HG02623 (cell line): Measurements from ENCODE around the gene PDZRN3.
"Not testable (repeated sequence)": the region's sequence is repeated elsewhere in the genome, so short reads cannot be mapped to it uniquely, and the experiment has no call there.

ENCODE experiments used
- ATAC-seq: cut with Tn5 transposase; IDR thresholded peaks from one replicate; pipeline ENCODE4 v1.9.1; 2021; ENCODE audit warnings: moderate library complexity; ENCODE audit not compliant: unreplicated experiment

PDZRN3 gene

GRCh38 chr3:73592154-73593144, 32.3 kb downstream of the PDZRN3 start:
- ATAC-seq, result no peak

DNA sequence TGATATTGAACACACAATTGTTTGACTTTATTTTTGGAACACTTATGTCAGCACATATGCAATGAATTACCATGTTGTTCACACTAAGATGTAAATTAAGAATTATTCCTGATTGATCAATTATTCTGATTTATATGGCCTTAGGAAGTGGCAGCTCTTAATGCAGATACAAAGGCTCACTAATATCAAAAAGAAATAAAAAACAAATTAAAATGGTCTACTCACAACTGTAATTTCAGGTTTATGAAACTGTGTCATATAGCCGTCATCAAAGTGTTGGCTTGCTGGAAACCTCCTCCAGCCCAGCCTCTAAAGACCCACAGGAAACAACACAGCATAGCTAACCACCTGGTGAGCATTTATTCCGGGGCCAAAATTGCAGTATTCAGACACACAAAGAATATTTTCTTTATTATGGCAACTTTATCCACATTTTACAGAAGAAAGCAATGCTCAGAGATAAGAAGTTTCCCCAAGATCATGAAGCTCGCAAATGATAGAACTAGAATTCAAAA, 33.4 kb downstream of the PDZRN3 start:
- ATAC-seq, result no peak

DNA sequence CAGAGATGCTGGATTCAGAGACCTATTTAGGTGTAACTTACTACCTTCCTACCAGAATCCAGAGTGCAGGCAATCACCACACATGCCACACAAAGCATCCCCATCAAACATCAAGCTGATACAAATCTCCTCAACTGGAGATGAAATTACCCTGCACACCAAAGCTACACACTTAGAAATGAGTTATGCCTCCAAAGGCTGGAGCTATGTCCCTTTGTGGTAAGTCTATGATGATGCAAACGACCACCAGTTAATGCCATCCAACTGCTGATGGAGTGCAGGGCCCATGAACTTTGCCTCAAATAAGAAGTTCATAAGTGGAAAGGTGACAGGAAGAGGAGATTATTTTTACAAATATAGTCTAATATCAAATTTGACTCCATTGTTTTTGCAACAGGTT, 38.1 kb downstream of the PDZRN3 start:
- no peak for ATAC-seq

GRCh38 chr3:73586190-73586589, 38.6 kb downstream of the PDZRN3 start:
- no peak for ATAC-seq

GRCh38 chr3:73584873-73585272, 39.9 kb downstream of the PDZRN3 start:
- ATAC-seq, result no peak

GRCh38 chr3:73582535-73582934, 42.2 kb downstream of the PDZRN3 start:
- ATAC-seq, result no peak

DNA sequence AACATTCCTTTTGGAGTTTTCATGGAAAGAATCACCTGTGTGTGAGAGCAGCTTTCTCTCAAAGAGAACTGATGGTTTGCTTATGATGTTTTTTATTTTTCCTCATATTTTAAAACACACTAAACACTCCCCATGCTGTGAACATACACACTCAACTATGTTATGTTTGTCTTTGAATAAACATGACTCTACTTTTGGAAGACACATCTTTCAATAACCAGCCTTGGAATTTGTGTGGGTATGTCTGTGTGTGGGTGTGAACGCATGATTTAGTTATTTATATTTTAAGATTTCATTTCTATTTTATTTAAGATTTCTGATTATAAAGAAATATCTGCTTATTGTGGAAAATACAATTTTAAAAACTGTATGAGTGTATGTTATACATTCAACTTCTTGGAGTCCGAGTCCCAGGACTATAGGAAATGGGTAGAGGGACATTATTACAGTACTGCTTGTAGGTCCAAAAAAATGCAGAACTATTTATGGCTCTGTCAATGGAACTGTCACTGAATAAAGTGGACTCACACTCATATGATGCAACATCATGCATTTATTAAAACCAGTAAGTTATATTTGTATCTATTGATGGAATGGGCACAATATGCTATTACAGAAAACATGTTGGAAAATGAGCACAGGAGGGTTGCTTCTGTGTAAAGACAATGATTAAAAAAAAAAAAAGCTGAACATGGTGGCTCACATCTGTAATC, 43.5 kb downstream of the PDZRN3 start:
- ATAC-seq, result no peak

DNA sequence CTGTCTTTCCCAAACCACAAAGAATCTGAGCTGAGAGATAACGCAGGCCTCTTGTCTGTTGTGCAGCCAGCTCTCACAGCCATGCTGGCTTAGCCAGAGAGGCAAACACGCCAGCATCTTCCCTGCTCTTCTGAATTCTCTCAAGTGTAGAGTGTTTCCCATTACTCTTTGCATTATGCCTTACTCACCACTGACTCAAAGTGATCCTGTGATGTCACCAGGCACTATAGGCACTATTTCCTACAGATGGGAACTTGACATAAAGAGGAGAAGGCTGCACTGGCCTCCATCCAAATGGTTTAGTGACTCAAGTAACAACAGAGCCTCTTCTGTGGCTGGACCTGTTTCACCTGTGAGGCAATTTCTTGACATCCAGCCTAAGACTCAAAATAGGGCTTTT, 44.4 kb downstream of the PDZRN3 start:
- ATAC-seq, result no peak

DNA sequence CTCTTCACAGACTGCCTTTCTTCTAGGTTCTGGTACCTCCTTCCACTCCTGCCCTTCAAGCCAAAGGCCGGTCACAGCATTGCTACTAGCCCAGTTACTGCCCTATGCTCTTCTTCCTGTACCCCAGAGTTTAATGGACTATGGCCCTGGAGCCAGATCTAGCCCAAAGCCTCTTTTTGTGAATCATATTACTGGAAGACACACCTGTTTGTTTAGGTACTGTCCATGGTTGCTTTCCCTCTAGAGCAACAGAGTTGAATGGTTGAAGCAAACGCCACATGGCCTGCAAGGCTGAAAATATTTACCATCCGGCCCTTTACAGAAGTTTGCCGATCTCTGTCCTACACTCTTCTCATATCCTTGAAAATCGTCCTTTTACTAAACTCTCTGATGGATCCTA, 47.0 kb downstream of the PDZRN3 start:
- no peak for ATAC-seq

GRCh38 chr3:73576999-73577461, 47.7 kb downstream of the PDZRN3 start:
- ATAC-seq, result no peak

- ATAC-seq, result no peak
Observed at GRCh38 chr3:73575953-73576352, 48.8 kb downstream of the PDZRN3 start.

- no peak for ATAC-seq
Observed at GRCh38 chr3:73575519-73575918, 49.2 kb downstream of the PDZRN3 start.

GRCh38 chr3:73573204-73573603, 51.5 kb downstream of the PDZRN3 start:
- ATAC-seq, result no peak

DNA sequence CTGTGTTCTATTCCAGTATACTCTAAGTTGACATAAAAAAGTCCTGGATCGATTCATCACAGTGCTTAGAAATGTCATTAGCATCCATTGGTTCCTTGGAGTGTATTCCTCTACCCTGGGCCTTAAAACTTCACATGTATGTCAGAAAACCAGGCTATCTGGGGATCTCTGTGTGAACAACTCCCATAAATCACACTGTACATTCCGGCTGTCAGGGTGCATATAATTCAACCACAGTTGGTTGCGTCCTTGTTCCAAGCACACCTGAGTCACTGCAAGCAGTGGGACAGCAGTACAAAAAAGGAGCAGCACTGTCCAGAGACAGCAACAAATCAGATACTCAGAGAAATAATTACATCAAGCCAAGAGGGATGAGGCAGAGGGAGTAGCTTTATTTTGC, 52.4 kb downstream of the PDZRN3 start:
- no peak for ATAC-seq

DNA sequence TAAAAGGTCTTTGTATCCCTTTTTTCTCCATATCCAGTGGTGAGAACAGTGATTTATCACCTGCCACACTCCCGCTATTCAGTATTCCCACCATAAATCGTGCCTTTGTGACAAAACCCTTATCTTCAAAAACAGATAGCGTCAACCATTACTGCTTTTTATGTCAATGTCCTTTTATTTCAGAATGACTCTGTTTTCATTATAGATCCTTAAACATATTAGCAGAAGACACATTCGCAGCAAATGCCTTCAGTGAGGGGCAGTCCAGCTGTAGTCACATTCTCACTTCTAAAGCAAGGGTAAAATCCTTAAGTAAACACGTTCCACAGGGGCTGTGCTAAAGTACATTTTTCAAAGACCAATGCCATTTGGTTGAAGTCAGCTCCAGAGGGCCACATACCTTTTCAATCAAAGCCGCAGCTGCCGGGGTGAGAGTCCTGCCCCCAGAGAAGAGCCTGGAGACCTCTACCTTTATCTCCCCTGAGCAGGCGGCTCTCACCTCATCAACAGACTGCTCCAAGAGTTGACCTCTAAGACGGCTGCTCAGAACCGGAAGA, 53.4 kb downstream of the PDZRN3 start:
- ATAC-seq, result no peak

GRCh38 chr3:73569246-73569760, 55.4 kb downstream of the PDZRN3 start:
- no peak for ATAC-seq

DNA sequence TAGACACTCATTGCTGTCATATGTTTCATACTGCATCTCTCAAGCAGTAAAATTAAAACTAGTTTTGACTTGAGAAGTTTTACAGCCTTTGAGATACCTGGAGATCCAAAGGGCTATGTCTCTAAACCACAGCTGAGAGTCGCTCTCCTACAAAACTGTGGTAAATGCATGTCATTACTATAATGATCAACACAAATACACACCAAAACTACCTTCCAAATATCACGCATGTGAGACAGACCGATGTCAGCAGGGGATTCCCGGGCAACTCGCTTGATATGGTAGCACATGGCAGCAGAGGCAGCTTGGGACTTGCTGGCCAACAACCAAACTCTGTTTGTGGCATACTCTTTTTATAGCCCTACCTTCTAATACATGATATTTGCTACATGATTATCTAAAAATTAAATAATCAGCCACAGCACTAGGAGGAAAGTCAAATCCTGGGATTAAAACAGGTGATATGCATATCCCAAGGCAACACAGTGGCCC, 56.3 kb downstream of the PDZRN3 start:
- ATAC-seq, result no peak

- not testable (repeated sequence) for ATAC-seq
Observed at GRCh38 chr3:73565374-73565773, 59.4 kb downstream of the PDZRN3 start.

DNA sequence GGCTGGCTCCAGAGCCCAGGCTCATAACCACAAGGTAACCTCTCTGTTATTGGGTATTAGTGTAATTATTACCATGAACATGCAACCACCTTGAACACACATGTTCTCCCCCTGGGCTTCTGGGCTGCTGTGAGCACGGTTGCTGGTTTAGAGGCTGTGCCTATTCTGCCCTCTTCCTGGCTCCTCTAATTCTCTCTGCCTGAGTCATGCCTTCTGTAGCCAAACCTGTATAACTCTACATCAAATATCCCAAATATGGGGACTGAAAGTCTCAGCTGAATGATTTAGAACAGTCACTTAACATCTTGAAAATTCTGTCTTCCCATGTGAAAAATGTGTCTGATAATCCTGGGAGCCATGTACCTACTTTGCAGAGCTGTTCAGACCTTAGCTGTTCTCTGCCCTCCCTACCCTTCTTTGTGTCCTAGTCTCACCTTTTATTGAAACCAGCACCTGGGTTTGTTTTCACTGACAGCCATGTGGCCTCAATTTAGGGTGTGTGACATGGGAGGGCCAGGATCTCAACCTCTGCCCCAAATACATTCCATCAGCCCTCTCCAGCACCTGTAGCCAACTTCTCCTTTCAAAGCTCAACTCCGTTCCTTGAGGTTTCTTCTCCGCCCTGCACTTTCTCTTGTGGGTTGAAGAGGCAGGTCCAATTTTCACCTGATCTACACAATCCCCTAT, 60.7 kb downstream of the PDZRN3 start:
- no peak for ATAC-seq

DNA sequence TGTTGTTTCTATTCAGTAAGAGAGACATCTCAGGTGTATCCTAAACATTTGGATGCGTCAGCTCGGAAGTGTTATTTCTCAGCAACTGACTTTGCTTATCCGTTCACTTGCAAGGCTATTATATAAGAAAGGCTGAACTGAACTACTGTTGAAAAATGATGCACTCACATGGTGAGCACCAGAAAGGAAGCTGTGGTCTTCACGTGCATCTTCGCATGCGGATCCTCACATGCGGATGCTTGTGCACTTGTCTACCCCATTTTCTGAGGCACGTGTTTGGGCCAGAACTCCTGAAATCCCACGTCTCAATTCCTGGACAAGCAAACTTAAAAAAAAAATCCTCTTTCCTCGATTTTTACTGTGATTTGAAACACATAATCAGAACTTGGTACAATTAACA, 63.2 kb downstream of the PDZRN3 start:
- ATAC-seq, result no peak
